H9 (cell line): ENCODE results near the gene OPRD1. TPM values are rescaled to one million over a fixed set of nuclear protein-coding genes. Genes with fewer than 3 reads are reported as not detected.

ENCODE experiments used
- DNase-seq: peaks from one replicate; pipeline ENCODE4 v3.0.0-alpha.2; 2017
- H2AFZ ChIP-seq: one replicate; pipeline ENCODE4 v1.6.1; 2013; ENCODE audit warnings: mild to moderate bottlenecking, low read length, control low read depth, moderate library complexity
- H2AK5ac ChIP-seq: 2 replicates; pipeline ENCODE4 v1.6.1; 2013; ENCODE audit warnings: low read length, control low read depth, mixed read lengths; ENCODE audit not compliant: insufficient read length
- H2BK120ac ChIP-seq: one replicate; pipeline ENCODE4 v1.6.1; 2013; ENCODE audit warnings: low read depth, mild to moderate bottlenecking, low read length, control low read depth, inconsistent platforms; ENCODE audit not compliant: poor library complexity, severe bottlenecking
- H2BK12ac ChIP-seq: 2 replicates; pipeline ENCODE4 v1.6.1; 2013; ENCODE audit warnings: low read length, control low read depth, mixed read lengths, low read depth; ENCODE audit not compliant: insufficient read length
- H2BK15ac ChIP-seq: 2 replicates; pipeline ENCODE4 v1.6.1; 2013; ENCODE audit warnings: low read depth, low read length, control low read depth
- H2BK20ac ChIP-seq: one replicate; pipeline ENCODE4 v1.6.1; 2013; ENCODE audit warnings: low read depth, mild to moderate bottlenecking, low read length, control low read depth, inconsistent platforms; ENCODE audit not compliant: poor library complexity, severe bottlenecking
- H2BK5ac ChIP-seq: 2 replicates; pipeline ENCODE4 v1.6.1; 2013; ENCODE audit warnings: low read length, control low read depth, mixed read lengths; ENCODE audit not compliant: insufficient read length
- H3K14ac ChIP-seq: 2 replicates; pipeline ENCODE4 v1.6.1; 2013; ENCODE audit warnings: low read length, control low read depth; ENCODE audit not compliant: insufficient read depth
- H3K18ac ChIP-seq: 2 replicates; pipeline ENCODE4 v1.6.1; 2013; ENCODE audit warnings: low read depth, mild to moderate bottlenecking, mixed read lengths, low read length, control low read depth; ENCODE audit not compliant: insufficient read length
- H3K23ac ChIP-seq: 2 replicates; pipeline ENCODE4 v1.6.1; 2013; ENCODE audit warnings: low read length, control low read depth, mixed read lengths, low read depth; ENCODE audit not compliant: insufficient read length
- H3K23me2 ChIP-seq: 2 replicates; pipeline ENCODE4 v1.6.1; 2013; ENCODE audit warnings: low read depth, mild to moderate bottlenecking, mixed read lengths, low read length, control low read depth; ENCODE audit not compliant: insufficient read length, poor library complexity, severe bottlenecking
- H3K27ac ChIP-seq: 2 replicates; pipeline ENCODE4 v1.5.1; 2013; ENCODE audit warnings: low read length, control low read depth, mixed read lengths, low read depth; ENCODE audit not compliant: insufficient read length
- H3K27me3 ChIP-seq: 2 replicates; pipeline ENCODE4 v1.6.1; 2013; ENCODE audit warnings: low read length, control low read depth, inconsistent platforms; ENCODE audit not compliant: insufficient read depth
- H3K4ac ChIP-seq: 2 replicates; pipeline ENCODE4 v1.6.1; 2013; ENCODE audit warnings: low read depth, mild to moderate bottlenecking, control low read depth, inconsistent platforms, low read length, moderate library complexity
- H3K4me1 ChIP-seq: 2 replicates; pipeline ENCODE4 v1.6.1; 2013; ENCODE audit warnings: low read length, control low read depth, inconsistent platforms; ENCODE audit not compliant: insufficient read depth
- H3K4me2 ChIP-seq: 2 replicates; pipeline ENCODE4 v1.6.1; 2013; ENCODE audit warnings: low read length, control low read depth, mixed read lengths; ENCODE audit not compliant: insufficient read length, insufficient read depth
- H3K56ac ChIP-seq: 2 replicates; pipeline ENCODE4 v1.6.1; 2013; ENCODE audit warnings: low read depth, mild to moderate bottlenecking, mixed read lengths, low read length, control low read depth; ENCODE audit not compliant: insufficient read length
- H3K79me1 ChIP-seq: 2 replicates; pipeline ENCODE4 v1.6.1; 2013; ENCODE audit warnings: low read depth, mild to moderate bottlenecking, moderate library complexity, low read length, control low read depth, inconsistent platforms; ENCODE audit not compliant: insufficient read depth, poor library complexity, severe bottlenecking
- H3K79me2 ChIP-seq: 2 replicates; pipeline ENCODE4 v1.6.1; 2013; ENCODE audit warnings: low read length, control low read depth, inconsistent platforms; ENCODE audit not compliant: insufficient read depth
- H3K9ac ChIP-seq: 2 replicates; pipeline ENCODE4 v1.6.1; 2013; ENCODE audit warnings: low read length, control low read depth, mixed read lengths; ENCODE audit not compliant: insufficient read length; ENCODE audit errors: extremely low read depth
- H3K9me3 ChIP-seq: one replicate; pipeline ENCODE4 v1.6.1; 2013; ENCODE audit warnings: low read depth, low read length, inconsistent platforms; ENCODE audit not compliant: control insufficient read depth
- H3T11ph ChIP-seq: one replicate; pipeline ENCODE4 v1.6.1; 2013; ENCODE audit warnings: mild to moderate bottlenecking, low read length, control low read depth, inconsistent platforms
- H4K20me1 ChIP-seq: one replicate; pipeline ENCODE4 v1.6.1; 2013; ENCODE audit not compliant: control insufficient read depth, insufficient read length, insufficient read depth
- H4K5ac ChIP-seq: 2 replicates; pipeline ENCODE4 v1.6.1; 2013; ENCODE audit warnings: low read depth, mild to moderate bottlenecking, mixed read lengths, low read length, control low read depth; ENCODE audit not compliant: insufficient read length
- H4K8ac ChIP-seq: replicated peaks from 2 replicates; pipeline ENCODE4 v1.6.1; 2013; ENCODE audit warnings: low read length, control low read depth, mixed read lengths, low read depth; ENCODE audit not compliant: insufficient read length
- H4K91ac ChIP-seq: 2 replicates; pipeline ENCODE4 v1.6.1; 2013; ENCODE audit warnings: low read depth, mild to moderate bottlenecking, moderate library complexity, mixed read lengths, low read length, control low read depth; ENCODE audit not compliant: insufficient read length
- H3K27ac Mint-ChIP-seq, 3 experiments: 2 replicates in 2 of 3; 3 replicates in 1 of 3; pipeline ENCODE4 v1.8.0; 2020 to 2021; ENCODE audit warnings: mixed read lengths in 3 of 3, mild to moderate bottlenecking in 1 of 3, moderate library complexity in 1 of 3
- H3K27me3 Mint-ChIP-seq: 2 replicates; pipeline ENCODE4 v1.8.0; 2021; ENCODE audit warnings: low read depth, mild to moderate bottlenecking, moderate library complexity, mixed read lengths
- H3K36me3 Mint-ChIP-seq, 3 experiments: 2 replicates in 2 of 3; 3 replicates in 1 of 3; pipeline ENCODE4 v1.8.0; 2020 to 2021; ENCODE audit warnings: low read depth in 3 of 3, mixed read lengths in 3 of 3; ENCODE audit not compliant: insufficient read depth in 1 of 3
- H3K4me1 Mint-ChIP-seq, 2 experiments: 2 replicates each; pipeline ENCODE4 v1.8.0; 2020; ENCODE audit warnings: mixed read lengths in 2 of 2
- H3K4me3 Mint-ChIP-seq, 2 experiments: 2 replicates in 1 of 2; 3 replicates in 1 of 2; pipeline ENCODE4 v1.8.0; 2020 to 2021; ENCODE audit warnings: mild to moderate bottlenecking in 2 of 2, mixed read lengths in 2 of 2, moderate library complexity in 1 of 2
- H3K9me3 Mint-ChIP-seq, 2 experiments: 2 replicates in 1 of 2; 3 replicates in 1 of 2; pipeline ENCODE4 v1.8.0; 2020; ENCODE audit warnings: mild to moderate bottlenecking in 2 of 2, mixed read lengths in 2 of 2, moderate library complexity in 1 of 2
- WGBS: extraction: QIAGEN DNeasy Blood & Tissue Kit; methylation state at CpG from one replicate; pipeline ENCODE4 v1.1.7; 2013; ENCODE audit warnings: missing lambda C conversion rate, low lambda C conversion rate, mixed read lengths; ENCODE audit not compliant: insufficient read length; ENCODE audit errors: extremely low coverage; 5-methylcytosine and 5-hydroxymethylcytosine counted together
- total RNA-seq: library from RNA; stranded (reverse); gene quantifications from 2 replicates; pipeline ENCODE4 v1.2.1, GENCODE V29; 2021
- TF ChIP-seq, protein P1 (sequence below): fragments of 200-600 bp; sonication (generic); conservative IDR thresholded peaks from 3 replicates; pipeline ENCODE4 v1.8.0; 2021; ENCODE audit warnings: antibody characterized with exemption, mild to moderate bottlenecking

The OPRD1 gene
- total RNA-seq, 1 experiment from 2014 or later: 1.8 TPM

DNA sequence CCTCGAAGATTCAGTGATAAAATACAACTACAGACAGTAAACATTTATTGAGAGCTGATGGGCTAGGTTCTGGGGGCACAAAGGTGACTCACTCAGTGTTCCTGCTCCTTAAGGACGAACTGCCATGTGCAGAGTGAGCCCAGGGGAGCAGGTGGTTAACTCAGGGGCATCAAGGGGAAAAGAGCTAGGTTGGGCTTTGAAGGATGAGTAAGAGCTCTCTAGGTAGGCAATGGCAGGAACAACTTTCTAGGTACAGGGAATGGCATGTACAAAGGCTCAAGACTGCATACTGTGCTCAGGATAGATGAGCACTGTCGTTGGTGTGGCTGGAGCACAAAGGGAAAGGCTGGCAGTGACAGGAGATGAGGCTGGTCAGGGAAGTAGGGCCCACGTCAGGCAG lies 85.8 kb downstream of the OPRD1 start:
- H2BK120ac ChIP-seq: no peak overlapping the region
- no peak overlapping the region for H2BK12ac ChIP-seq
- H3K27me3 ChIP-seq: no peaks in the 10 kb centered on the region
- no peaks in the 10 kb centered on the region for H4K20me1 ChIP-seq
- no peak overlapping the region for H3K18ac ChIP-seq
- no peak overlapping the region for H3K23ac ChIP-seq
- H3K4ac ChIP-seq: no peak overlapping the region
- no peaks in the 10 kb centered on the region for H3K36me3 Mint-ChIP-seq
- DNase-seq: no peak
- H3K4me1 ChIP-seq: no peaks in the 10 kb centered on the region
- peaks cover 12 to 17% of the 10 kb centered on the region in 2 experiments for H3K4me1 Mint-ChIP-seq
- no peak overlapping the region for H2BK15ac ChIP-seq
- no peaks in the 10 kb centered on the region for H3K79me2 ChIP-seq
- no peak overlapping the region for H2BK20ac ChIP-seq
- H3K9ac ChIP-seq: no peak overlapping the region
- no peak overlapping the region for H2AFZ ChIP-seq
- H2AK5ac ChIP-seq: no peak overlapping the region
- no peaks in the 10 kb centered on the region for H3K23me2 ChIP-seq
- H3K14ac ChIP-seq: no peak overlapping the region
- no peak overlapping the region; a peak in 1 of 5 replicates for H3K4me3 Mint-ChIP-seq
- H4K8ac ChIP-seq: no peak overlapping the region
- TF ChIP-seq, protein P1, sequence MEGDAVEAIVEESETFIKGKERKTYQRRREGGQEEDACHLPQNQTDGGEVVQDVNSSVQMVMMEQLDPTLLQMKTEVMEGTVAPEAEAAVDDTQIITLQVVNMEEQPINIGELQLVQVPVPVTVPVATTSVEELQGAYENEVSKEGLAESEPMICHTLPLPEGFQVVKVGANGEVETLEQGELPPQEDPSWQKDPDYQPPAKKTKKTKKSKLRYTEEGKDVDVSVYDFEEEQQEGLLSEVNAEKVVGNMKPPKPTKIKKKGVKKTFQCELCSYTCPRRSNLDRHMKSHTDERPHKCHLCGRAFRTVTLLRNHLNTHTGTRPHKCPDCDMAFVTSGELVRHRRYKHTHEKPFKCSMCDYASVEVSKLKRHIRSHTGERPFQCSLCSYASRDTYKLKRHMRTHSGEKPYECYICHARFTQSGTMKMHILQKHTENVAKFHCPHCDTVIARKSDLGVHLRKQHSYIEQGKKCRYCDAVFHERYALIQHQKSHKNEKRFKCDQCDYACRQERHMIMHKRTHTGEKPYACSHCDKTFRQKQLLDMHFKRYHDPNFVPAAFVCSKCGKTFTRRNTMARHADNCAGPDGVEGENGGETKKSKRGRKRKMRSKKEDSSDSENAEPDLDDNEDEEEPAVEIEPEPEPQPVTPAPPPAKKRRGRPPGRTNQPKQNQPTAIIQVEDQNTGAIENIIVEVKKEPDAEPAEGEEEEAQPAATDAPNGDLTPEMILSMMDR: no peak
- H4K91ac ChIP-seq: no peak overlapping the region
- no peak overlapping the region for H3T11ph ChIP-seq
- H4K5ac ChIP-seq: no peak overlapping the region
- H3K27ac Mint-ChIP-seq: no peak overlapping the region
- no peak overlapping the region for H3K27ac ChIP-seq
- no peak overlapping the region for H3K56ac ChIP-seq
- no peak overlapping the region for H2BK5ac ChIP-seq
- no peaks in the 10 kb centered on the region for H3K79me1 ChIP-seq
- H3K9me3 ChIP-seq: no peaks in the 10 kb centered on the region
- no CpG with 5 or more reads among the region's 4 CpGs for WGBS
- H3K27me3 Mint-ChIP-seq: no peaks in the 10 kb centered on the region
- no peak overlapping the region for H3K4me2 ChIP-seq
- no peaks in the 10 kb centered on the region for H3K9me3 Mint-ChIP-seq
